Measurements from ENCODE around the gene NFIX. TPM values are rescaled to one million over a fixed set of nuclear protein-coding genes. Genes with fewer than 3 reads are reported as not detected.
A peak's percentile ranks its signal among the peaks of the same experiment; 100 is the strongest.

NFIX gene
- total and polyA plus RNA-seq, 2 experiments from 2014 or later = 0.06 to 0.14 TPM

DNA sequence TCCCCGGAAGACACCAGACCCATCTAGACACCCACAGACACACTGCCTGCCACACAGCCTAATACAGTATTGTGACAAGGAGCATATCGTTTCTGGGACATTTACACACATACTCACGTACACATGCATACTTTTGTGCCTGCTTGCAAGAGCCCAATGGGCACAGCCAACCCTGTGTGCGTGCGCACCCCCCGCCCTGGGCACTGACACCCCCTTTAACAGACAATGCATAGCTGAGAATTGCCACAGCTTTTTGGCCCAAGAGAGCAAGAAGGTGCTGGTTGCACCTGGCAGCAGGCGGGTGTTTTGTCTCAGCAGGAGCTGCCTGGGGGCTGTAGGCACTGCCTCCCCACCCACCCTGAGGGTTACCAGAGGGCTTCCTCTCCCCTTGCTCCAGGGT is 1.7 kb upstream of the NFIX start (continued):
- TF ChIP-seq, protein P1, sequence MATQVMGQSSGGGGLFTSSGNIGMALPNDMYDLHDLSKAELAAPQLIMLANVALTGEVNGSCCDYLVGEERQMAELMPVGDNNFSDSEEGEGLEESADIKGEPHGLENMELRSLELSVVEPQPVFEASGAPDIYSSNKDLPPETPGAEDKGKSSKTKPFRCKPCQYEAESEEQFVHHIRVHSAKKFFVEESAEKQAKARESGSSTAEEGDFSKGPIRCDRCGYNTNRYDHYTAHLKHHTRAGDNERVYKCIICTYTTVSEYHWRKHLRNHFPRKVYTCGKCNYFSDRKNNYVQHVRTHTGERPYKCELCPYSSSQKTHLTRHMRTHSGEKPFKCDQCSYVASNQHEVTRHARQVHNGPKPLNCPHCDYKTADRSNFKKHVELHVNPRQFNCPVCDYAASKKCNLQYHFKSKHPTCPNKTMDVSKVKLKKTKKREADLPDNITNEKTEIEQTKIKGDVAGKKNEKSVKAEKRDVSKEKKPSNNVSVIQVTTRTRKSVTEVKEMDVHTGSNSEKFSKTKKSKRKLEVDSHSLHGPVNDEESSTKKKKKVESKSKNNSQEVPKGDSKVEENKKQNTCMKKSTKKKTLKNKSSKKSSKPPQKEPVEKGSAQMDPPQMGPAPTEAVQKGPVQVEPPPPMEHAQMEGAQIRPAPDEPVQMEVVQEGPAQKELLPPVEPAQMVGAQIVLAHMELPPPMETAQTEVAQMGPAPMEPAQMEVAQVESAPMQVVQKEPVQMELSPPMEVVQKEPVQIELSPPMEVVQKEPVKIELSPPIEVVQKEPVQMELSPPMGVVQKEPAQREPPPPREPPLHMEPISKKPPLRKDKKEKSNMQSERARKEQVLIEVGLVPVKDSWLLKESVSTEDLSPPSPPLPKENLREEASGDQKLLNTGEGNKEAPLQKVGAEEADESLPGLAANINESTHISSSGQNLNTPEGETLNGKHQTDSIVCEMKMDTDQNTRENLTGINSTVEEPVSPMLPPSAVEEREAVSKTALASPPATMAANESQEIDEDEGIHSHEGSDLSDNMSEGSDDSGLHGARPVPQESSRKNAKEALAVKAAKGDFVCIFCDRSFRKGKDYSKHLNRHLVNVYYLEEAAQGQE (IDR thresholded peaks at IDR 0.05; ENCODE audit: unreplicated experiment) = no peak
- no peak for TF ChIP-seq EZH2phosphoT487 (IDR thresholded peaks at IDR 0.05; ENCODE audit: unreplicated experiment)
- TF ChIP-seq NANOG (IDR thresholded peaks at IDR 0.05; ENCODE audit: borderline replicate concordance) = no peak
- no peak for TF ChIP-seq ZNF331 (CRISPR knock-in tag; IDR thresholded peaks at IDR 0.05; ENCODE audit: low read depth)
- TF ChIP-seq JUNB (IDR thresholded peaks at IDR 0.05; ENCODE audit: unreplicated experiment) = no peak
- no peak for TF ChIP-seq EZH2 (IDR thresholded peaks at IDR 0.05; ENCODE audit: low read depth, unreplicated experiment)
- no peak for TF ChIP-seq STAT1 (IDR thresholded peaks at IDR 0.05; ENCODE audit: unreplicated experiment)

DNA sequence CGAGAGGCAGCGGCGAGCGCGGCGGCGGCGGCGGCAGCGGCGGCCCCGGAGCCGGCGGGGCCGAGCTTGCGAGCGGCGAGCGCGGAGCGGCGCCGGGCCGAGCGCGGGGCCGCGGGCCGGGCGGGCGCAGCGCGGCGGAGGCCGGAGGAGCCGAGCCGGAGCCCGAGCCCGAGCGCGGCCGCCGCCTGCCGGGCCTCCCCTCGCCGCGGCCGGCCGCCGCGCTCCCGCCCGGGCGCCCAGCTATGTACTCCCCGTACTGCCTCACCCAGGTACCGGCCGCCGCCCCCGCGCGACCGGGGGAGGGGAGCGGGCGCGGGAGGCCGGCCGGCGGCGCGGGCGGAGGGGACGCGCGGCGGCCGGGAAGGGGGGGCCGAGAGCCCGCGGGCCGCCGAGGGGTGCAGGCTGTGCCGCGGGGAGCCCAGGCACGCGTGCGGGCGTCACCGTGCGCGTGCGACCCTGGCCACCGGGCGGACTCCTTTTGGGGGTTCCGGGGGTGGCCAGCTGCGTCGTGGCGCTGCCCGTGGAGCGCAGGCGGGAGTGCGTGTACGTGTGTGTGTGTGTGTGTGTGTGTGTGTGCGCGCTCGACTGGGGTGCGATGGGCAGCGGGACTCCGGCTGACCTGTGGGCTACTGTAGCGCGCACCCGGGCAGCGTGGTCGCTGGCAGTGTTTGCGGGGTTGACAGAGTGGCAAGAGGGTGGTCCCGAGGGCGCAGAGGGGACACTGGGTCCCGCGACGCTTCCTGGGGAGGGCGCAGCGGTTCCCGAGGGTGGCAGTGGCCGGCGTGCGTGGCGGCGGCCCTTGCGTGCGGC is 526 bp downstream of the NFIX start:
- peak; percentile 20 for ATAC-seq
- no peaks in the 10 kb centered on the region for H3K4me1 ChIP-seq (ENCODE audit: insufficient read depth)
- peaks cover 4% of the 10 kb centered on the region; the same call in 2 of the 3 replicates for H3K36me3 Mint-ChIP-seq (ENCODE audit: low read depth)
- peaks cover 5% of the 10 kb centered on the region for H3K4me1 Mint-ChIP-seq
- TF ChIP-seq EZH2phosphoT487 (IDR thresholded peaks at IDR 0.05; ENCODE audit: unreplicated experiment) (peak; percentile 38), EZH2 (IDR thresholded peaks at IDR 0.05; ENCODE audit: low read depth, unreplicated experiment) (peak; percentile 83), ZNF331 (CRISPR knock-in tag; IDR thresholded peaks at IDR 0.05; ENCODE audit: low read depth) (no peak)
- TF ChIP-seq, protein P2, sequence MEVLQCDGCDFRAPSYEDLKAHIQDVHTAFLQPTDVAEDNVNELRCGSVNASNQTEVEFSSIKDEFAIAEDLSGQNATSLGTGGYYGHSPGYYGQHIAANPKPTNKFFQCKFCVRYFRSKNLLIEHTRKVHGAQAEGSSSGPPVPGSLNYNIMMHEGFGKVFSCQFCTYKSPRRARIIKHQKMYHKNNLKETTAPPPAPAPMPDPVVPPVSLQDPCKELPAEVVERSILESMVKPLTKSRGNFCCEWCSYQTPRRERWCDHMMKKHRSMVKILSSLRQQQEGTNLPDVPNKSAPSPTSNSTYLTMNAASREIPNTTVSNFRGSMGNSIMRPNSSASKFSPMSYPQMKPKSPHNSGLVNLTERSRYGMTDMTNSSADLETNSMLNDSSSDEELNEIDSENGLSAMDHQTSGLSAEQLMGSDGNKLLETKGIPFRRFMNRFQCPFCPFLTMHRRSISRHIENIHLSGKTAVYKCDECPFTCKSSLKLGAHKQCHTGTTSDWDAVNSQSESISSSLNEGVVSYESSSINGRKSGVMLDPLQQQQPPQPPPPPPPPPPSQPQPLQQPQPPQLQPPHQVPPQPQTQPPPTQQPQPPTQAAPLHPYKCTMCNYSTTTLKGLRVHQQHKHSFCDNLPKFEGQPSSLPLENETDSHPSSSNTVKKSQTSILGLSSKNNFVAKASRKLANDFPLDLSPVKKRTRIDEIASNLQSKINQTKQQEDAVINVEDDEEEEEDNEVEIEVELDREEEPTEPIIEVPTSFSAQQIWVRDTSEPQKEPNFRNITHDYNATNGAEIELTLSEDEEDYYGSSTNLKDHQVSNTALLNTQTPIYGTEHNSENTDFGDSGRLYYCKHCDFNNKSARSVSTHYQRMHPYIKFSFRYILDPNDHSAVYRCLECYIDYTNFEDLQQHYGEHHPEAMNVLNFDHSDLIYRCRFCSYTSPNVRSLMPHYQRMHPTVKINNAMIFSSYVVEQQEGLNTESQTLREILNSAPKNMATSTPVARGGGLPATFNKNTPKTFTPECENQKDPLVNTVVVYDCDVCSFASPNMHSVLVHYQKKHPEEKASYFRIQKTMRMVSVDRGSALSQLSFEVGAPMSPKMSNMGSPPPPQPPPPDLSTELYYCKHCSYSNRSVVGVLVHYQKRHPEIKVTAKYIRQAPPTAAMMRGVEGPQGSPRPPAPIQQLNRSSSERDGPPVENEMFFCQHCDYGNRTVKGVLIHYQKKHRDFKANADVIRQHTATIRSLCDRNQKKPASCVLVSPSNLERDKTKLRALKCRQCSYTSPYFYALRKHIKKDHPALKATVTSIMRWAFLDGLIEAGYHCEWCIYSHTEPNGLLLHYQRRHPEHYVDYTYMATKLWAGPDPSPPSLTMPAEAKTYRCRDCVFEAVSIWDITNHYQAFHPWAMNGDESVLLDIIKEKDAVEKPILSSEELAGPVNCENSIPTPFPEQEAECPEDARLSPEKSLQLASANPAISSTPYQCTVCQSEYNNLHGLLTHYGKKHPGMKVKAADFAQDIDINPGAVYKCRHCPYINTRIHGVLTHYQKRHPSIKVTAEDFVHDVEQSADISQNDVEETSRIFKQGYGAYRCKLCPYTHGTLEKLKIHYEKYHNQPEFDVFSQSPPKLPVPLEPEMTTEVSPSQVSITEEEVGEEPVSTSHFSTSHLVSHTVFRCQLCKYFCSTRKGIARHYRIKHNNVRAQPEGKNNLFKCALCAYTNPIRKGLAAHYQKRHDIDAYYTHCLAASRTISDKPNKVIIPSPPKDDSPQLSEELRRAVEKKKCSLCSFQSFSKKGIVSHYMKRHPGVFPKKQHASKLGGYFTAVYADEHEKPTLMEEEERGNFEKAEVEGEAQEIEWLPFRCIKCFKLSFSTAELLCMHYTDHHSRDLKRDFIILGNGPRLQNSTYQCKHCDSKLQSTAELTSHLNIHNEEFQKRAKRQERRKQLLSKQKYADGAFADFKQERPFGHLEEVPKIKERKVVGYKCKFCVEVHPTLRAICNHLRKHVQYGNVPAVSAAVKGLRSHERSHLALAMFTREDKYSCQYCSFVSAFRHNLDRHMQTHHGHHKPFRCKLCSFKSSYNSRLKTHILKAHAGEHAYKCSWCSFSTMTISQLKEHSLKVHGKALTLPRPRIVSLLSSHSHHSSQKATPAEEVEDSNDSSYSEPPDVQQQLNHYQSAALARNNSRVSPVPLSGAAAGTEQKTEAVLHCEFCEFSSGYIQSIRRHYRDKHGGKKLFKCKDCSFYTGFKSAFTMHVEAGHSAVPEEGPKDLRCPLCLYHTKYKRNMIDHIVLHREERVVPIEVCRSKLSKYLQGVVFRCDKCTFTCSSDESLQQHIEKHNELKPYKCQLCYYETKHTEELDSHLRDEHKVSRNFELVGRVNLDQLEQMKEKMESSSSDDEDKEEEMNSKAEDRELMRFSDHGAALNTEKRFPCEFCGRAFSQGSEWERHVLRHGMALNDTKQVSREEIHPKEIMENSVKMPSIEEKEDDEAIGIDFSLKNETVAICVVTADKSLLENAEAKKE (CRISPR knock-in tag; IDR thresholded peaks at IDR 0.05) = no peak
- peaks cover 5% of the 10 kb centered on the region; the same call in 1 of the 3 replicates for H3K9me3 Mint-ChIP-seq
- peak overlapping the region; percentile 66 for H3K4me3 Mint-ChIP-seq
- no peak overlapping the region for H3K27ac Mint-ChIP-seq
- H2AFZ ChIP-seq = peak overlapping the region; percentile 92
- DNase-seq (ENCODE audit: low spot score) = no peak
- H3K79me2 ChIP-seq (replicated peaks; ENCODE audit: insufficient read depth) = no peaks in the 10 kb centered on the region
- no peaks in the 10 kb centered on the region for H3K36me3 ChIP-seq (ENCODE audit: insufficient read depth)
- H3K4me3 ChIP-seq = peak overlapping the region; percentile 49
- peaks cover 8% of the 10 kb centered on the region; the same call in 1 of the 2 replicates for H3F3A ChIP-seq (replicated peaks; ENCODE audit: low read depth)
- peaks cover 89% of the 10 kb centered on the region for H3K27me3 Mint-ChIP-seq (ENCODE audit: insufficient read depth, low read depth, poor library complexity)
- H3K27ac ChIP-seq (ENCODE audit: low read depth) = no peak overlapping the region
- H3K4me2 ChIP-seq = peak overlapping the region; percentile 81
- H4K20me1 ChIP-seq (replicated peaks; ENCODE audit: insufficient read depth) = no peaks in the 10 kb centered on the region; the same call in 1 of the 2 replicates
- no peaks in the 10 kb centered on the region for H3K9me2 ChIP-seq (ENCODE audit: insufficient read depth)
- peaks cover 94% of the 10 kb centered on the region for H3K27me3 ChIP-seq (ENCODE audit: insufficient read depth)

Data from GM23338 (cell line).